HEK293 (cell line): ENCODE results near the gene PCDHA6.

Experiments used
- CTCF ChIP-seq: fragments of 450-650 bp; formaldehyde crosslinking; IDR thresholded peaks from 2 replicates; pipeline ENCODE4 v1.5.1; 2016; ENCODE audit warnings: missing biosample characterization, missing genetic modification characterization
- KLF9 ChIP-seq: fragments of 450-650 bp; formaldehyde crosslinking; IDR thresholded peaks from 2 replicates; pipeline ENCODE4 v1.5.1; 2016; ENCODE audit warnings: missing biosample characterization, missing genetic modification characterization, low read depth
- PATZ1 ChIP-seq: fragments of 450-650 bp; formaldehyde crosslinking; IDR thresholded peaks from 2 replicates; pipeline ENCODE4 v1.5.1; 2016; ENCODE audit warnings: missing biosample characterization, missing genetic modification characterization
- PBX3 ChIP-seq: sonication (generic); formaldehyde crosslinking; IDR thresholded peaks from 2 replicates; pipeline ENCODE4 v1.8.1; 2022; ENCODE audit warnings: mild to moderate bottlenecking, moderate library complexity, missing genetic modification reagents
- ZNF302 ChIP-seq: fragments of 450-650 bp; formaldehyde crosslinking; IDR thresholded peaks from 2 replicates; pipeline ENCODE4 v1.5.1; 2016; ENCODE audit warnings: missing biosample characterization, missing genetic modification characterization, low read depth
- ZNF350 ChIP-seq: fragments of 450-650 bp; formaldehyde crosslinking; IDR thresholded peaks from 2 replicates; pipeline ENCODE4 v1.5.0; 2017; ENCODE audit warnings: missing biosample characterization, mild to moderate bottlenecking, missing genetic modification characterization
- ZNF362 ChIP-seq: fragments of 450-650 bp; formaldehyde crosslinking; IDR thresholded peaks from 2 replicates; pipeline ENCODE4 v1.5.1; 2016; ENCODE audit warnings: missing biosample characterization, missing genetic modification characterization
- ZNF488 ChIP-seq: fragments of 450-650 bp; formaldehyde crosslinking; IDR thresholded peaks from 2 replicates; pipeline ENCODE4 v1.5.1; 2016; ENCODE audit warnings: missing biosample characterization, missing genetic modification characterization
- ZNF645 ChIP-seq: fragments of 450-650 bp; formaldehyde crosslinking; IDR thresholded peaks from 2 replicates; pipeline ENCODE4; 2016; ENCODE audit warnings: missing biosample characterization, missing genetic modification characterization

GRCh38 chr5:140828362-140828737 is 590 bp downstream of the PCDHA6 start:
- no peak for TF ChIP-seq ZNF350 (tag by site-specific recombination)
- no peak for TF ChIP-seq ZNF302 (tag by site-specific recombination)
- no peak for TF ChIP-seq CTCF
- no peak for TF ChIP-seq ZNF362 (tag by site-specific recombination)
- no peak for TF ChIP-seq ZNF645 (tag by site-specific recombination)
- TF ChIP-seq ZNF488 (tag by site-specific recombination) = no peak
- TF ChIP-seq PBX3 = no peak
- TF ChIP-seq KLF9 = no peak
- TF ChIP-seq PATZ1 (tag by site-specific recombination) = no peak
